Osteoblast (primary cell): Measurements from ENCODE around the gene NEU3. TPM values are rescaled to one million over a fixed set of nuclear protein-coding genes. Genes with fewer than 3 reads are reported as not detected.

Experiments used
- DNase-seq: peaks from one replicate; pipeline ENCODE4 v3.0.0; 2011; ENCODE audit warnings: low spot score, mixed read lengths; ENCODE audit not compliant: insufficient read length; ENCODE audit errors: missing footprints
- H2AFZ ChIP-seq: 2 replicates; pipeline ENCODE4 v1.6.0; 2011; ENCODE audit warnings: mild to moderate bottlenecking, low read length
- H3K27ac ChIP-seq: 2 replicates; pipeline ENCODE4 v1.5.1; 2011; ENCODE audit warnings: mild to moderate bottlenecking, low read depth, low read length, moderate library complexity
- H3K27me3 ChIP-seq: 2 replicates; pipeline ENCODE4 v1.6.0; 2012; ENCODE audit warnings: mild to moderate bottlenecking, control low read depth, inconsistent platforms, low read length, moderate library complexity; ENCODE audit not compliant: insufficient read depth
- H3K36me3 ChIP-seq: 2 replicates; pipeline ENCODE4 v1.5.1; 2011; ENCODE audit warnings: mild to moderate bottlenecking, low read length, control low read depth, moderate library complexity; ENCODE audit not compliant: insufficient read depth
- H3K4me1 ChIP-seq: 2 replicates; pipeline ENCODE4 v1.5.1; 2011; ENCODE audit warnings: mild to moderate bottlenecking, low read length, control low read depth, moderate library complexity; ENCODE audit not compliant: insufficient read depth
- H3K4me2 ChIP-seq: 2 replicates; pipeline ENCODE4 v1.6.0; 2011; ENCODE audit warnings: mild to moderate bottlenecking, low read length; ENCODE audit not compliant: insufficient read depth
- H3K4me3 ChIP-seq: fragments of 200-600 bp; sonication (generic); 3 replicates; pipeline ENCODE4 v1.5.1; 2012; ENCODE audit warnings: mild to moderate bottlenecking, low read length, inconsistent platforms; ENCODE audit not compliant: insufficient read depth
- H3K79me2 ChIP-seq: 2 replicates; pipeline ENCODE4 v1.6.0; 2012; ENCODE audit warnings: mild to moderate bottlenecking, low read length, control low read depth, inconsistent platforms; ENCODE audit not compliant: insufficient read depth
- H3K9me3 ChIP-seq: 2 replicates; pipeline ENCODE4 v1.5.1; 2011; ENCODE audit warnings: low read depth, low read length, control low read depth
- H4K20me1 ChIP-seq: 2 replicates; pipeline ENCODE4 v1.6.0; 2012; ENCODE audit warnings: mild to moderate bottlenecking, low read length, control low read depth; ENCODE audit not compliant: insufficient read depth
- small RNA-seq: library from RNA; depleted of rRNA; stranded (forward); fragments of <200 nt; gene quantifications from one replicate; pipeline ENCODE3, GENCODE V24; 2012
- total RNA-seq: library from RNA; depleted of rRNA; stranded (reverse); fragments of >200 nt; gene quantifications from 2 replicates; pipeline ENCODE4 v1.2.3, GENCODE V29; 2012
- TF ChIP-seq, protein P1 (sequence below): IDR thresholded peaks from 2 replicates; pipeline ENCODE4 v1.5.1; 2011; ENCODE audit warnings: mild to moderate bottlenecking, low read depth, low read length, moderate library complexity; ENCODE audit errors: extremely low read depth

Gene NEU3
- total RNA-seq, 1 donor = 6.9 TPM

DNA sequence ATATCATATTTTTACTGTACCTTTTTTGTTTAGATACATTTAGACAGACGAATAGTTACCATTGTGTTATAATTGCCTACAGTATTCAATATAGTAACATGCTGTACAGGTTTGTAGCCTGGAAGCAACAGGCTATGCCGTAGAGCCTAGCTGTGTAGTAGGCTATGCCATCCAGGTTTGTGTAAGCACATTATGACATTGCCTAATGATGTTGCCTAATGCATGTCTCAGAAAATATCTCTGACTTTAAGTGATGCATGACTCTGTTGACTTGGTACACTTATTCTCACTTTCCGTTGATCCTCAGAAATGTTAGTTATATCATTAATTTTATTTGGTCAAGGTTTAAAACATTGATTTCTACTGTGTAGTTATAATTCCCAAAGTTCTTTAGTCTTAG, 68.1 kb downstream of the NEU3 start:
- H3K9me3 ChIP-seq = peaks cover 9% of the 10 kb centered on the region
- no peak overlapping the region for H3K27ac ChIP-seq
- DNase-seq = no peak
- H3K4me3 ChIP-seq = no peak overlapping the region
- no peak overlapping the region for H3K4me2 ChIP-seq
- TF ChIP-seq, protein P1, sequence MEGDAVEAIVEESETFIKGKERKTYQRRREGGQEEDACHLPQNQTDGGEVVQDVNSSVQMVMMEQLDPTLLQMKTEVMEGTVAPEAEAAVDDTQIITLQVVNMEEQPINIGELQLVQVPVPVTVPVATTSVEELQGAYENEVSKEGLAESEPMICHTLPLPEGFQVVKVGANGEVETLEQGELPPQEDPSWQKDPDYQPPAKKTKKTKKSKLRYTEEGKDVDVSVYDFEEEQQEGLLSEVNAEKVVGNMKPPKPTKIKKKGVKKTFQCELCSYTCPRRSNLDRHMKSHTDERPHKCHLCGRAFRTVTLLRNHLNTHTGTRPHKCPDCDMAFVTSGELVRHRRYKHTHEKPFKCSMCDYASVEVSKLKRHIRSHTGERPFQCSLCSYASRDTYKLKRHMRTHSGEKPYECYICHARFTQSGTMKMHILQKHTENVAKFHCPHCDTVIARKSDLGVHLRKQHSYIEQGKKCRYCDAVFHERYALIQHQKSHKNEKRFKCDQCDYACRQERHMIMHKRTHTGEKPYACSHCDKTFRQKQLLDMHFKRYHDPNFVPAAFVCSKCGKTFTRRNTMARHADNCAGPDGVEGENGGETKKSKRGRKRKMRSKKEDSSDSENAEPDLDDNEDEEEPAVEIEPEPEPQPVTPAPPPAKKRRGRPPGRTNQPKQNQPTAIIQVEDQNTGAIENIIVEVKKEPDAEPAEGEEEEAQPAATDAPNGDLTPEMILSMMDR = no peak
- no peaks in the 10 kb centered on the region for H3K36me3 ChIP-seq
- no peaks in the 10 kb centered on the region for H3K4me1 ChIP-seq
- H3K79me2 ChIP-seq = no peaks in the 10 kb centered on the region
- no peaks in the 10 kb centered on the region for H4K20me1 ChIP-seq
- H2AFZ ChIP-seq = no peak overlapping the region
- peaks cover 16% of the 10 kb centered on the region for H3K27me3 ChIP-seq

DNA sequence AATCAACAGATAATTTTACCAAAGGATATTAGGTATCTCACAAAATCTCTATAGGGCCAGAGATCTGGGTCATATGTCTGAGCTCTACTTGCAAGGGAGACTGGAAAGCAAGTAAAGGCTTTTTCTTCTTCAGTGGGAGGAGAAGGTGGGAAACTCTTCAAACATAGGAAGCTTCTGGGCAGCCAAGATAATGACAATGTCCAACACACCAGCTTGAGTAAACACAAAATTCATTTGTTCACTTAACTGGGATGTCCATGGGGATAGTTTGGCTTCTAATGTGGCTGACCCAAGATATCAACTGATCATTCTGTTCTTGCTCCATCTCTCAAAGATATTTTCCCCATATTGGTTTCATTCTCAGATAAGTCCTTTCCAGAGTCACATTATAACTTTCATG, 70.6 kb downstream of the NEU3 start:
- DNase-seq = no peak
- TF ChIP-seq, protein P1 = no peak
- H3K27me3 ChIP-seq = peaks cover 12% of the 10 kb centered on the region
- no peak overlapping the region for H3K27ac ChIP-seq
- no peaks in the 10 kb centered on the region for H3K4me1 ChIP-seq
- no peaks in the 10 kb centered on the region for H3K79me2 ChIP-seq
- H3K4me3 ChIP-seq = no peak overlapping the region
- H2AFZ ChIP-seq = no peak overlapping the region
- no peak overlapping the region for H3K4me2 ChIP-seq
- no peaks in the 10 kb centered on the region for H3K9me3 ChIP-seq
- no peaks in the 10 kb centered on the region for H4K20me1 ChIP-seq
- H3K36me3 ChIP-seq = no peaks in the 10 kb centered on the region

DNA sequence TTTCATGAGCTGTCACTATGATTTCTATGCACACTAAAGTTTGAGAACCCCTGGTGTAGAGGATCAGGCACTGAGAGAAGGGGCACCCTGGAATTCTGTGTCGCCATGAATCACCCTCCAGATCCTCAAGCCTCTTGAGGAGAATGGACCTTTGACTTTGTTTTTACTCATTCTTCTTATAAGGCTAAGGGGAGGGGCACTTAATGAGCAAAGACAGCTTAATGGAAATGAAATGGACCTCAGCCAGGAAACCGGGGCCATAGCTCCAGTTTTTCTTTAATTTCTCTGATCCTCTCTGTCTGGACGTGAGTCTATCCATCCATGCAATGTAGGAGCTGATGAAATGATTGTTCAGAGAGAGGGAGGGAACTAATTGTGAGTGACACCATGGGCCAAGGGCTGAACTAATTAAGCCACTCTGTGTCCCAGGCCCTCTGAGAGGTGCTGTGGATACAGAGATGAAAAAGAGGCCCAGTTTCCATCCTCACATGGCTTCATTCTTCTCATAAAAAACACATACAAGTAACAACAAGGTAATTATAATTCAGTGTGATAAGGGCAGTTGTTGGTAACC, 75.1 kb downstream of the NEU3 start:
- Histone ChIP-seq H3K4me1 (peaks cover 5% of the 10 kb centered on the region), H3K79me2 (no peaks in the 10 kb centered on the region), H3K36me3 (no peaks in the 10 kb centered on the region), H3K27ac (no peak overlapping the region), H4K20me1 (no peaks in the 10 kb centered on the region), H3K4me2 (no peak overlapping the region), H3K27me3 (peaks cover 13% of the 10 kb centered on the region), H2AFZ (no peak overlapping the region), H3K4me3 (no peak overlapping the region), H3K9me3 (no peaks in the 10 kb centered on the region)
- TF ChIP-seq, protein P1 = no peak
- no peak for DNase-seq

DNA sequence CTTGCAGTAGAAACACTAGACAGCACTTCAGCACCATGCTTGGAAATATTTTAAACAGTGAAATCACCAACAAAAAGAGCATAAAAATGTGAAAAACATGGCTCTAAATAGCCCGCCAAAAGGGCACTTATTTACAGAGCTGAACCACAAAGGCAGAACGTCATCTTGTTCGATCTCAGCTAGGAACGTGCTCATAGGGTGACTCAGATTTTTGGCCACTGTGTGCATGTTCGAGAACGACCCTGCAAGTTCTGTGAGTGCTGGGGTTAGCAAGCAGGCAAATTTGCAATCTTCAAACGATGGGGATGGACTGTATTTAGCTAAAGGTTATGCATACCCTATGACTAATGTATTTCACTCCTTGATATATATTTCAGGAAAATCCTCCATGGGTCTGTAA, 77.3 kb downstream of the NEU3 start:
- H3K9me3 ChIP-seq = no peaks in the 10 kb centered on the region
- no peaks in the 10 kb centered on the region for H4K20me1 ChIP-seq
- no peak for DNase-seq
- H3K4me2 ChIP-seq = no peak overlapping the region
- TF ChIP-seq, protein P1 = no peak
- no peaks in the 10 kb centered on the region for H3K79me2 ChIP-seq
- peaks cover 19% of the 10 kb centered on the region for H3K27me3 ChIP-seq
- no peaks in the 10 kb centered on the region for H3K36me3 ChIP-seq
- H2AFZ ChIP-seq = no peak overlapping the region
- H3K4me1 ChIP-seq = peaks cover 5% of the 10 kb centered on the region
- H3K4me3 ChIP-seq = no peak overlapping the region
- no peak overlapping the region for H3K27ac ChIP-seq

Small RNAs within 50 kb of the gene (small RNA-seq; reads per million reads assigned to genes)
- gene RNU6-216P = not detected

Other genes starting within 250 kb of the NEU3 start
- 32.6 and 32.7 TPM in 2 replicates for gene RNF169, start 240.1 kb upstream of the NEU3 start, total RNA-seq
- gene XRRA1, start 39.8 kb upstream of the NEU3 start, total RNA-seq = 8.0 and 9.8 TPM in 2 replicates
- 10.9 and 43.9 TPM in 2 replicates for gene SPCS2, start 39.7 kb upstream of the NEU3 start, total RNA-seq
- not detected in 2 replicates for gene OR2AT4, start 107.9 kb downstream of the NEU3 start, total RNA-seq
- under 0.01 and 0.72 TPM in 2 replicates for gene SLCO2B1, start 162.2 kb downstream of the NEU3 start, total RNA-seq